ENCODE data around the gene AIPL1. TPM values are rescaled to one million over a fixed set of nuclear protein-coding genes. Genes with fewer than 3 reads are reported as not detected.

AIPL1 gene
- total RNA-seq, 1 experiment from 2014 or later = not detected

GRCh38 chr17:6449307-6449706, 14.4 kb upstream of the AIPL1 start:
- Histone ChIP-seq H3K27ac (ENCODE audit: low read depth, low read length) (no peak overlapping the region), H3K36me3 (ENCODE audit: control insufficient read depth in 1 of 2, insufficient read depth in 2 of 2, low read length in 2 of 2) (peaks cover 23 to 27% of the 10 kb centered on the region in 2 experiments; a peak in 3 of 4 replicates), H3K9ac (ENCODE audit: low read length) (no peak overlapping the region), H3K4me1 (ENCODE audit: control insufficient read depth in 1 of 2, insufficient read depth in 2 of 2, low read length in 2 of 2) (peaks cover 4 to 10% of the 10 kb centered on the region in 2 experiments; a peak in 2 of 4 replicates), H3K9me2 (ENCODE audit: insufficient read depth) (no peaks in the 10 kb centered on the region), H2AFZ (ENCODE audit: low read depth, low read length, poor library complexity, severe bottlenecking) (no peak overlapping the region), H3K79me2 (ENCODE audit: insufficient read depth, low read length) (peaks cover 4% of the 10 kb centered on the region; the same call in 1 of the 2 replicates), H3K4me3 (replicated peaks in 1 of 2; ENCODE audit: low read depth in 1 of 2, low read length in 2 of 2) (no peak overlapping the region), H4K20me1 (ENCODE audit: insufficient read depth) (no peaks in the 10 kb centered on the region), H3K27me3 (ENCODE audit: insufficient read depth, low read length) (no peaks in the 10 kb centered on the region), H3K9me3 (ENCODE audit: control insufficient read depth in 1 of 2, insufficient read depth in 1 of 2, low read depth in 1 of 2, low read length in 2 of 2) (no peaks in the 10 kb centered on the region), H3K4me2 (ENCODE audit: low read length) (no peak overlapping the region)
- no peak for TF ChIP-seq POLR2A (IDR thresholded peaks at IDR 0.05; ENCODE audit: borderline replicate concordance, extremely low read depth, insufficient read depth, insufficient read length)
- TF ChIP-seq TCF7L2 (IDR thresholded peaks at IDR 0.05; ENCODE audit: borderline replicate concordance, extremely low read depth, insufficient read depth, insufficient read length) = no peak
- TF ChIP-seq CBX3 (IDR thresholded peaks at IDR 0.05; ENCODE audit: low read depth) = no peak
- TF ChIP-seq ZBTB33 (IDR thresholded peaks at IDR 0.05; ENCODE audit: extremely low read depth, insufficient replicate concordance, low read length) = no peak
- TF ChIP-seq SRF (IDR thresholded peaks at IDR 0.05; ENCODE audit: low read depth) = no peak
- no peak for TF ChIP-seq ZNF274 (IDR thresholded peaks at IDR 0.05; ENCODE audit: low read depth, low read length)
- no peak for TF ChIP-seq FOSL1 (IDR thresholded peaks at IDR 0.05; ENCODE audit: low read depth)
- no peak for TF ChIP-seq RAD21 (IDR thresholded peaks at IDR 0.05; ENCODE audit: low read depth)
- TF ChIP-seq REST (IDR thresholded peaks at IDR 0.05; ENCODE audit: low read depth) = no peak
- no peak for TF ChIP-seq JUND (IDR thresholded peaks at IDR 0.05)
- no peak for TF ChIP-seq EGR1 (IDR thresholded peaks at IDR 0.05; ENCODE audit: low read depth)
- no peak for TF ChIP-seq ZFX (IDR thresholded peaks at IDR 0.05)
- TF ChIP-seq MAX (IDR thresholded peaks at IDR 0.05) = no peak
- no peak for TF ChIP-seq POLR2AphosphoS5 (IDR thresholded peaks at IDR 0.05; ENCODE audit: low read depth, low read length)
- ATAC-seq = no peak
- ChIA-PET RAD21 (ENCODE audit: low non-redundant PET in 1 of 2, low total read pairs in 2 of 2, uncharacterized antibody in 2 of 2, unreplicated experiment in 2 of 2) (no interaction called here), CTCF (no interaction called here), POLR2A (no interaction called here)
- no TSS peak for BruUV-seq (replicated peaks)
- no peak for DNase-seq (ENCODE audit: low read depth, low spot score)
- intact Hi-C loops (cut with micrococcal nuclease) = no loop called here
